Renal pelvis (tissue), 4 donors: Measurements from ENCODE around the gene FGF5. TPM values are rescaled to one million over a fixed set of nuclear protein-coding genes. Genes with fewer than 3 reads are reported as not detected.

ENCODE experiments used
- DNase-seq: peaks from one replicate; pipeline ENCODE4 v3.0.0-alpha.2; 2013
- polyA plus RNA-seq, 3 donors: library from polyadenylated mRNA; unstranded; fragments of 120-200 nt; gene quantifications; one replicate each; pipeline ENCODE4 v1.2.1, GENCODE V29; 2013; ENCODE audit not compliant: insufficient read length in 3 of 3

FGF5 gene
- polyA plus RNA-seq, 3 donors, result 0.01 to 0.09 TPM; not detected in 1

DNA sequence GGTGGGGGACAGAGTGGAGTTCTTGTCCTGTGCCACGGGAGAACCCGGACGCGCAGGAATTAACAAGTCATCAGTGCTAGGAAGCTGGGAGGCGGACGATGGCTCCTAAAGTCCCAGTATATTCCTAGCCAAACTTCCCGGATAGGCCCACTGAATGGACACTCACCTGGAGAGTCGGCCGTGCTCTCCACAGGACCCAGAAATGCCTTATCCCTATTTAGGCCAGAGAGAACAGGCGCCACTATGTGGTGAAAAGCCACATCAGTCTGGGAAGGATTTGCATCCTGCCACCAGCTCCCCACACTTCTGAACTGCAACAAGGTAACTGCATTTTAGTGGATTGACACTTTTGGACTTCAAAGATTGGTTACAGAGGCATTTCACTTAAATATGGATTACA is 70.1 kb downstream of the FGF5 start:
- peak; percentile 20 for DNase-seq

DNA sequence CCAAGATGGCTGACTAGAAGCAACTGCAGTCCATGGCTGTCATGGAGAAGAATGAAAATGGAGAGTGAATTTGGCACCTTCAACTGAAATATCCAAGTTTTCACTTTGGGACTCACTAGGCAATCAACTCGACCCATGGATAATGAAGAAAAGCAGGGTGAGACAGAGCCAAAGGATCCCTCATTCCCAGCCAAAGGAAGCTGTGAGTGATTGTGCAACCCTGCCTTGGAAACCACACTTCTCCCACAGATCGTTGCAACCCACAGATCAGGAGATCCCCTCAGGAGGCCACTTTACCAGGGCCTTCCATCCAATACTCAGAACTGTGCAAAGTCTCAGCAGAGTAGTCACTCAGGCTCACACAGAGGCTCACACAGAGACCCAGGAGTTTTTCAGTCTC is 73.6 kb downstream of the FGF5 start:
- no peak for DNase-seq

Other genes with a start within 250 kb of the FGF5 start
- gene ANTXR2, start 193.4 kb upstream of the FGF5 start, polyA plus RNA-seq, result 10 to 100 TPM; 60.8 to 68.5 (median 61.7) TPM
- gene PRDM8, start 69.2 kb upstream of the FGF5 start, polyA plus RNA-seq, result 1 to 10 TPM in 2 of 3 donors, under 1 TPM in 1; 0.93 to 2.8 (median 2.1) TPM
- gene CFAP299, start 69.1 kb downstream of the FGF5 start, polyA plus RNA-seq, result 1 to 10 TPM in 1 of 3 donors, under 1 TPM in 2; 0.60 to 1.4 (median 0.84) TPM